Astrocyte (in vitro differentiated cells and primary cell): Measurements from ENCODE around the gene NCAPG2. TPM values are rescaled to one million over a fixed set of nuclear protein-coding genes. Genes with fewer than 3 reads are reported as not detected.

Experiments
- DNase-seq: peaks from one replicate; pipeline ENCODE4 v3.0.0-alpha.2; 2010; ENCODE audit warnings: low read depth
- FAIRE-seq: peaks from 2 replicates; lab custom pipeline; 2011; peaks lifted over from hg19 to GRCh38; lab: Jason Lieb, UNC
- H2AFZ ChIP-seq: 2 replicates; pipeline ENCODE4 v1.6.0; 2012; ENCODE audit warnings: low read depth, low read length, inconsistent platforms
- H3K27ac ChIP-seq: 2 replicates; pipeline ENCODE4 v1.5.1; 2011; ENCODE audit warnings: low read depth, low read length, inconsistent platforms
- H3K27me3 ChIP-seq: 2 replicates; pipeline ENCODE4 v1.6.0; 2011; ENCODE audit warnings: low read length, inconsistent platforms; ENCODE audit not compliant: insufficient read depth
- H3K36me3 ChIP-seq: 2 replicates; pipeline ENCODE4 v1.5.1; 2011; ENCODE audit warnings: low read length, inconsistent platforms; ENCODE audit not compliant: insufficient read depth
- H3K4me1 ChIP-seq: 2 replicates; pipeline ENCODE4 v1.5.1; 2011; ENCODE audit warnings: low read length, inconsistent platforms; ENCODE audit not compliant: insufficient read depth
- H3K4me2 ChIP-seq: 2 replicates; pipeline ENCODE4 v1.6.0; 2012; ENCODE audit warnings: low read length, inconsistent platforms
- H3K4me3 ChIP-seq: 2 replicates; pipeline ENCODE4 v1.5.1; 2011; ENCODE audit warnings: low read depth, mild to moderate bottlenecking, low read length, inconsistent platforms; ENCODE audit not compliant: insufficient read depth
- H3K79me2 ChIP-seq: 2 replicates; pipeline ENCODE4 v1.6.0; 2012; ENCODE audit warnings: mild to moderate bottlenecking, low read length, inconsistent platforms; ENCODE audit not compliant: insufficient read depth
- H3K9ac ChIP-seq: 2 replicates; pipeline ENCODE4 v1.6.0; 2012; ENCODE audit warnings: mild to moderate bottlenecking, low read length, inconsistent platforms
- H3K9me3 ChIP-seq: 2 replicates; pipeline ENCODE4 v1.5.1; 2012; ENCODE audit warnings: low read depth, mild to moderate bottlenecking, low read length, inconsistent platforms; ENCODE audit not compliant: insufficient read depth
- H4K20me1 ChIP-seq: 2 replicates; pipeline ENCODE4 v1.6.0; 2012; ENCODE audit warnings: low read length, inconsistent platforms; ENCODE audit not compliant: insufficient read depth
- H3K27ac Mint-ChIP-seq: one replicate; pipeline ENCODE4 v1.8.0; 2021; ENCODE audit warnings: mild to moderate bottlenecking, mixed read lengths; ENCODE audit not compliant: unreplicated experiment
- H3K27me3 Mint-ChIP-seq: one replicate; pipeline ENCODE4 v1.8.0; 2021; ENCODE audit warnings: low read depth, mixed read lengths; ENCODE audit not compliant: unreplicated experiment
- H3K36me3 Mint-ChIP-seq: one replicate; pipeline ENCODE4 v1.8.0; 2021; ENCODE audit warnings: low read depth, mixed read lengths; ENCODE audit not compliant: unreplicated experiment
- H3K4me1 Mint-ChIP-seq: one replicate; pipeline ENCODE4 v1.8.0; 2021; ENCODE audit warnings: low read depth, mixed read lengths; ENCODE audit not compliant: unreplicated experiment
- H3K4me3 Mint-ChIP-seq: one replicate; pipeline ENCODE4 v1.8.0; 2021; ENCODE audit warnings: mild to moderate bottlenecking, moderate library complexity, mixed read lengths; ENCODE audit not compliant: unreplicated experiment
- H3K9me3 Mint-ChIP-seq: one replicate; pipeline ENCODE4 v1.8.0; 2021; ENCODE audit warnings: mild to moderate bottlenecking, mixed read lengths; ENCODE audit not compliant: unreplicated experiment
- EZH2 ChIP-seq: IDR thresholded peaks from 2 replicates; pipeline ENCODE4 v1.6.1; 2012; ENCODE audit warnings: mild to moderate bottlenecking, low read length, inconsistent platforms; ENCODE audit not compliant: insufficient read depth
- total RNA-seq: library from RNA; stranded (reverse); gene quantifications from 2 replicates; pipeline ENCODE4 v1.2.1, GENCODE V29; 2021
- TF ChIP-seq, protein P1 (sequence below): IDR thresholded peaks from 2 replicates; pipeline ENCODE4 v1.5.1; 2011; ENCODE audit warnings: low read depth, mild to moderate bottlenecking, inconsistent platforms, low read length, moderate library complexity; ENCODE audit not compliant: insufficient read depth

Gene NCAPG2
- total RNA-seq, 1 donor from 2014 or later: 9.6 TPM

- Histone ChIP-seq H2AFZ (no peak overlapping the region), H3K4me2 (no peak overlapping the region), H3K27ac (no peak overlapping the region), H3K27me3 (peaks cover 7% of the 10 kb centered on the region), H3K4me1 (no peaks in the 10 kb centered on the region), H3K36me3 (no peaks in the 10 kb centered on the region), H3K9ac (no peak overlapping the region), H4K20me1 (no peaks in the 10 kb centered on the region), H3K4me3 (no peak overlapping the region), H3K79me2 (no peaks in the 10 kb centered on the region), H3K9me3 (no peaks in the 10 kb centered on the region)
- DNase-seq: no peak
- no peaks in the 10 kb centered on the region for H3K36me3 Mint-ChIP-seq
- TF ChIP-seq, protein P1, sequence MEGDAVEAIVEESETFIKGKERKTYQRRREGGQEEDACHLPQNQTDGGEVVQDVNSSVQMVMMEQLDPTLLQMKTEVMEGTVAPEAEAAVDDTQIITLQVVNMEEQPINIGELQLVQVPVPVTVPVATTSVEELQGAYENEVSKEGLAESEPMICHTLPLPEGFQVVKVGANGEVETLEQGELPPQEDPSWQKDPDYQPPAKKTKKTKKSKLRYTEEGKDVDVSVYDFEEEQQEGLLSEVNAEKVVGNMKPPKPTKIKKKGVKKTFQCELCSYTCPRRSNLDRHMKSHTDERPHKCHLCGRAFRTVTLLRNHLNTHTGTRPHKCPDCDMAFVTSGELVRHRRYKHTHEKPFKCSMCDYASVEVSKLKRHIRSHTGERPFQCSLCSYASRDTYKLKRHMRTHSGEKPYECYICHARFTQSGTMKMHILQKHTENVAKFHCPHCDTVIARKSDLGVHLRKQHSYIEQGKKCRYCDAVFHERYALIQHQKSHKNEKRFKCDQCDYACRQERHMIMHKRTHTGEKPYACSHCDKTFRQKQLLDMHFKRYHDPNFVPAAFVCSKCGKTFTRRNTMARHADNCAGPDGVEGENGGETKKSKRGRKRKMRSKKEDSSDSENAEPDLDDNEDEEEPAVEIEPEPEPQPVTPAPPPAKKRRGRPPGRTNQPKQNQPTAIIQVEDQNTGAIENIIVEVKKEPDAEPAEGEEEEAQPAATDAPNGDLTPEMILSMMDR: no peak
- TF ChIP-seq EZH2: no peak
- no peak for FAIRE-seq
- peaks cover 2% of the 10 kb centered on the region for H3K9me3 Mint-ChIP-seq
- no peak overlapping the region for H3K27ac Mint-ChIP-seq
- H3K27me3 Mint-ChIP-seq: peaks cover 23% of the 10 kb centered on the region
- H3K4me1 Mint-ChIP-seq: no peaks in the 10 kb centered on the region
- no peak overlapping the region for H3K4me3 Mint-ChIP-seq
These were observed 15.5 kb upstream of the NCAPG2 start for GRCh38 chr7:158720112-158720511.

DNA sequence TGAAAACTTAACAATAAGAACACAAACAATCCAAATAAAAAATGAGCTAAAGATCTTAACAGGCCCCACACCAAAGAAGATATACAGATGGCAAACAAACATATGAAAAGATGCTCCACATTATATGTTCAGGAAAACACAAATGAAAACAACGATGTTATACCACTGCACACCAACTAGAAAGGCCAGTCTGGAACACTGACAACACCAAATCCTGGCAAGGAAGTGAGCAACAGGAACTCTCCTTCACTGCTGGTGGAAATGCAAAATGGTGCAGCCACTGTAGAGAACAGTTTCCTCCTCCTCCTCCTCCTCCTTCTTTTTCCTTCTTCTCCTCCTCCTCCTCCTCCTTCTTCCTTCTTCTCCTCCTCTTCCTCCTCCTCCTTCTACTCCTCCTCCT lies 12.2 kb upstream of the NCAPG2 start:
- no peak overlapping the region for H3K4me3 ChIP-seq
- H3K4me1 Mint-ChIP-seq: no peaks in the 10 kb centered on the region
- no peak overlapping the region for H3K4me2 ChIP-seq
- H3K27ac Mint-ChIP-seq: no peak overlapping the region
- H3K36me3 Mint-ChIP-seq: no peaks in the 10 kb centered on the region
- H2AFZ ChIP-seq: no peak overlapping the region
- H3K9me3 ChIP-seq: no peaks in the 10 kb centered on the region
- peaks cover 2% of the 10 kb centered on the region for H3K9me3 Mint-ChIP-seq
- DNase-seq (no peak), FAIRE-seq (no peak)
- no peak overlapping the region for H3K4me3 Mint-ChIP-seq
- H3K9ac ChIP-seq: no peak overlapping the region
- no peaks in the 10 kb centered on the region for H4K20me1 ChIP-seq
- no peaks in the 10 kb centered on the region for H3K79me2 ChIP-seq
- H3K27ac ChIP-seq: no peak overlapping the region
- H3K36me3 ChIP-seq: no peaks in the 10 kb centered on the region
- peaks cover 23% of the 10 kb centered on the region for H3K27me3 Mint-ChIP-seq
- H3K27me3 ChIP-seq: peaks cover 7% of the 10 kb centered on the region
- TF ChIP-seq, protein P1: no peak
- no peak for TF ChIP-seq EZH2
- no peaks in the 10 kb centered on the region for H3K4me1 ChIP-seq

GRCh38 chr7:158710651-158711102 lies 6.1 kb upstream of the NCAPG2 start:
- DNase-seq: peak; percentile 92
- peaks cover 6% of the 10 kb centered on the region for H3K9me3 Mint-ChIP-seq
- no peak for FAIRE-seq
- no peak overlapping the region for H2AFZ ChIP-seq
- peak overlapping the region; percentile 4 for H3K4me2 ChIP-seq
- H3K27ac ChIP-seq: no peak overlapping the region
- H3K79me2 ChIP-seq: no peaks in the 10 kb centered on the region
- TF ChIP-seq, protein P1: no peak
- no peak overlapping the region for H3K9ac ChIP-seq
- H3K4me3 ChIP-seq: no peak overlapping the region
- no peaks in the 10 kb centered on the region for H3K9me3 ChIP-seq
- no peaks in the 10 kb centered on the region for H3K27me3 Mint-ChIP-seq
- no peaks in the 10 kb centered on the region for H4K20me1 ChIP-seq
- no peaks in the 10 kb centered on the region for H3K36me3 Mint-ChIP-seq
- no peaks in the 10 kb centered on the region for H3K4me1 ChIP-seq
- peaks cover 5% of the 10 kb centered on the region for H3K4me1 Mint-ChIP-seq
- H3K4me3 Mint-ChIP-seq: no peak overlapping the region
- no peaks in the 10 kb centered on the region for H3K36me3 ChIP-seq
- no peaks in the 10 kb centered on the region for H3K27me3 ChIP-seq
- no peak overlapping the region for H3K27ac Mint-ChIP-seq
